ENCODE measurements around the gene SLC27A5.
"Not testable (repeated sequence)": the region's sequence is repeated elsewhere in the genome, so short reads cannot be mapped to it uniquely, and the experiment has no call there.

The SLC27A5 gene

DNA sequence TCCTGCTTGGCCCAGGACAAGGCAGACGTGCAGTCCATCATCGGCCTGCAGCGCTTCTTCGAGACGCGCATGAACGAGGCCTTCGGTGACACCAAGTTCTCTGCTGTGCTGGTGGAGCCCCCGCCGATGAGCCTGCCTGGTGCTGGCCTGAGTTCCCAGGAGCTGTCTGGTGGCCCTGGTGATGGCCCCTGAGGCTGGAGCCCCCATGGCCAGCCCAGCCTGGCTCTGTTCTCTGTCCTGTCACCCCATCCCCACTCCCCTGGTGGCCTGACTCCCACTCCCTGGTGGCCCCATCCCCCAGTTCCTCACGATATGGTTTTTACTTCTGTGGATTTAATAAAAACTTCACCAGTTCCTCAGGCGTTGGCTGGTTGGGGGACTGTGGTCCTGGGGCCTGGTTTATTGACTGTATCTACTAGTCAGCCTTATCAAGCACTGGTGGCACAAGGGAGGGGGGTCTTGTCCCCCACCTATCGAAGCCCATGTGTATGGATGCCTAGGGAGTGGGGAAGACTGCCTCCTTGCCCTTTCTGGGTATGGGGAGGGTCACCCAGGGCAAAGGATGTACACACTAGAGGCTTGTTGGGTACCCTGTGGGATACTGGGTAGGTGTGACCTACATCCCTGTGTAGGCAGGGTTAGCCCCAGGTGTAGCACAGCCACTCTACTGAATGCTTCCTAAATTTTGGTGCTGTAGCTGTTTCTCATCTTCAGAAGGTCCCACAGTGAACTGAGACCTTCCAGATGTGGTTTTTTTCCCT, 38.8 kb upstream of the SLC27A5 start:
- no peak for DNase-seq

GRCh38 chr19:58549664-58550361, 38.0 kb upstream of the SLC27A5 start:
- no peak for DNase-seq

DNA sequence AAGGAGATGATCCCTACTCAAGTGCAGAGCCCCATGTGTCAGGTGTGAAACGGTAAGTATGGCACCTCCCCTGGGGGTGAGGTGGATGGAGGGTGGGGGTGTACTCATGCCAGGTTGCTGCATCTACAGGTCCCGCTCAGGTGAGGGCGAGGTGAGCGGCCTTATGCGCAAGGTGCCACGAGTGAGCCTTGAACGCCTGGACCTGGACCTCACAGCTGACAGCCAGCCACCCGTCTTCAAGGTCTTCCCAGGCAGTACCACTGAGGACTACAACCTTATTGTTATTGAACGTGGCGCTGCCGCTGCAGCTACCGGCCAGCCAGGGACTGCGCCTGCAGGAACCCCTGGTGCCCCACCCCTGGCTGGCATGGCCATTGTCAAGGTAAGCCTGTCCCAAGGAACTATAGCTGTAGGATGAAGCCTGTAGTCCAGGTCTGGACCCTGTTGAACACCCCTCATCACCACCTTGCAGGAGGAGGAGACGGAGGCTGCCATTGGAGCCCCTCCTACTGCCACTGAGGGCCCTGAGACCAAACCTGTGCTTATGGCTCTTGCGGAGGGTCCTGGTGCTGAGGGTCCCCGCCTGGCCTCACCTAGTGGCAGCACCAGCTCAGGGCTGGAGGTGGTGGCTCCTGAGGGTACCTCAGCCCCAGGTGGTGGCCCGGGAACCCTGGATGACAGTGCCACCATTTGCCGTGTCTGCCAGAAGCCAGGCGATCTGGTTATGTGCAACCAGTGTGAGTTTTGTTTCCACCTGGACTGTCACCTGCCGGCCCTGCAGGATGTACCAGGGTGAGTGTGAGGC, 37.3 kb upstream of the SLC27A5 start:
- no peak for DNase-seq

GRCh38 chr19:58547323-58548312, 35.8 kb upstream of the SLC27A5 start:
- no peak for DNase-seq

DNA sequence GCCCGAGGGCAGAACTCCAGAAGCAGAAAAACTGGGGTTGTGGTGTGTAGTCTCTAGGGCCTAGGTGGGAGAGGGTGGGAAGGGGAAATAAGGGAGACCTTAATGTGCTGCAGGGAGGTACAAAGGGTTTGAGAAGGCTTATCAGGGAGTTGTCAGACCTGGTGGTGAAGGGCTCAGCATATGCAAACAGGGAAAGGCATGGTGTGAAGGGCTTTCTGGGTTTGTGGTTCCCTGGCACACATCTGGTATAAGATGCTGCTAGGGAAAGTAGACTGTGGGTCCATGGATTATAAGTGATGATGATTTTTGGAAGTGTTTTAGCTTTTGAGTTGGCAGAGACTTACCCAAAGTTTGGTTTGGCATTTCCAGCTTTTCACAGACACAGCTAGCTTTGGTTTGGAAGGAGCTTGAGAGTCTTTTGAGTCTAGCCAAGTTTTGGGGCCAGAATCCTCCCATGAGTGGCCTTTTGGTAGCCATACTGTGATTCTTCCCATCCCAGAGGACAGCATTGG, 34.3 kb upstream of the SLC27A5 start:
- DNase-seq, result no peak

- no peak for DNase-seq
Measured at GRCh38 chr19:58545286-58546018, 33.7 kb upstream of the SLC27A5 start.

- no peak for DNase-seq
Measured at GRCh38 chr19:58544591-58545285, 32.9 kb upstream of the SLC27A5 start.

GRCh38 chr19:58543826-58544590, 32.2 kb upstream of the SLC27A5 start, which contains the start of gene TRIM28:
Gene TRIM28, plus strand, starts transcription at chr19:58544064. Its CDS starts 694 bp downstream, at chr19:58544758.
- no peak for DNase-seq

DNA sequence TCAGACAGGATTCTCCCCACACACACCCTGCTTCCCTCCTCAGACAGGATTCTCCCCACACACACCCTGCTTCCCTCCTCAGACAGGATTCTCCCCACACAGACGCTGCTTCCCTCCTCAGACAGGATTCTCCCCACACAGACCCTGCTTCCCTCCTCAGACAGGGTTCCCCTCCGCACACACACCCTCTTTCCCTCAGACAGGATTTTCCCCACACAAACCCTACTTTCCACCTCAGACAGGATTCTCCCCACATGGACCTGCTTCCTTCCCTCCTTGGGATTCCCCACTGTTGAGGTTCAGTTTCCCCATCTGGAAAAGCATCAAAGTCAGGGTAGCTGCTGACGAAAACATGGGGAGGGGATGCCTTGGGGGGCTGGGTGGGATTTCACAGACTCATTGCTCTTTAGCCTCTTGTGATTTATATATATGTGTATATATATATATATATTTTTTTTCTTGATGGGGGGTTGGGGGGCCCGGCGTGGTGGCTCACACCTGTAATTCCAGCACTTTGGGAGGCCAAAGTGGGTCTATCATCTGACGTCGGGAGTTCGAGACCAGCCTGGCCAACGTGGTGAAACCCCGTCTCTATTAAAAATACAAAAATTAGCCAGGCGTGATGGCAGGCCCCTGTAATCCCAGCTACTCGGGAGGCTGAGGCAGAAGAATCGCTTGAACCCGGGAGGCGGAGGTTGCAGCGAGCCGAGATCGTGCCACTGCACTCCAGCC, 31.0 kb upstream of the SLC27A5 start:
- DNase-seq, result not testable (repeated sequence)

DNA sequence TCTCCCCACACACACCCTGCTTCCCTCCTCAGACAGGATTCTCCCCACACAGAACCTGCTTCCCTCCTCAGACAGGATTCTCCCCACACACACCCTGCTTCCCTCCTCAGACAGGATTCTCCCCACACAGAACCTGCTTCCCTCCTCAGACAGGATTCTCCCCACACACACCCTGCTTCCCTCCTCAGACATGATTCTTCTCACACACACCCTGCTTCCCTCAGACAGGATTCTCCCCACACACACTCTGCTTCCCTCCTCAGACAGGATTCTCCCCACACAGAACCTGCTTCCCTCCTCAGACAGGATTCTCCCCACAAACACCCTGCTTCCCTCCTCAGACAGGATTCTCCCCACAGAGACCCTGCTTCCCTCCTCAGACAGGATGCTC, 27.4 kb upstream of the SLC27A5 start:
- not testable (repeated sequence) for DNase-seq

DNA sequence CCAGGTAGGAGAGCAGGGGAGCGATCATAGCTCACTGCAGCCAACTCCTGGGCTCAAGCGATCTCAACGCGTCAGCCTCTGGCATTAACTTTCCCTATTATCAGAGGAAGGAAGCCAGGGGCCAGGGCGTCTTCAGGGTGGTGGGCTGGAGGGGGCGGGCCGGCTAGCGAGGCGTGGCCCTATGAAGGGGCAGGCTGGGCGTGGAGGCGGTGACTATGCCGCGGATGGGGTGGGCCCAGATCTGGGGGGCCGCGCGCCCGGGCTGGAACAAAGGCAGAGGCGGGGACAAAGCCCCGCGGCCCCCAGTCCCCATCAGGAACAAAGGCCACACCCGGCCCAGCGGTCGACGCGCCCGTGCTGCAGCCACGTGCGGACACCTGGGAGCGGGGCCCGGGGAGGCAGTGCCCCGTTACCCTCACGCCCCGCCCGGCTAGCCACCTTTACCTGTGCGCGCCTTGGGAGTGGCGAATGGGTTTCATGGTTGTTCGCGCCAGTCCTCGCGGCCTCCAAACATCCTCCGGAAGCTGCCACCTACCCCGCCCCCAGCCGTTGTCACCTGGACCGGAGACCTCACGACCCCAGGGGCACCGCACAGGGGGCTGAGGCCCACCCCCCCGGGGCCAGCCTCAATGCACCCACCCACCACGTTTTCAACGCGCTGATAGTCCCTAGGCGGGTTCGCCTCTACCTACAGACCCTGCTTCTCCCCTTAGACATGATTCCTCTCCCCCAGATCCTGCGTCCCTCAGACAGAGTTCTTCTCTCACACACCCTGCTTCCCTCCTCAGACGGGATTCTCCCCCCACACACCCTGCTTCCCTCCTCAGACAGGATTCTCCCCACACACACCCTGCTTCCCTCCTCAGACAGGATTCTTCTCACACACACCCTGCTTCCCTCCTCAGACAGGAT, 26.7 kb upstream of the SLC27A5 start:
- no peak for DNase-seq

- DNase-seq, result no peak
Measured at GRCh38 chr19:58536852-58537798, 25.3 kb upstream of the SLC27A5 start.

GRCh38 chr19:58535857-58536256, 24.1 kb upstream of the SLC27A5 start:
- DNase-seq, result no peak

DNA sequence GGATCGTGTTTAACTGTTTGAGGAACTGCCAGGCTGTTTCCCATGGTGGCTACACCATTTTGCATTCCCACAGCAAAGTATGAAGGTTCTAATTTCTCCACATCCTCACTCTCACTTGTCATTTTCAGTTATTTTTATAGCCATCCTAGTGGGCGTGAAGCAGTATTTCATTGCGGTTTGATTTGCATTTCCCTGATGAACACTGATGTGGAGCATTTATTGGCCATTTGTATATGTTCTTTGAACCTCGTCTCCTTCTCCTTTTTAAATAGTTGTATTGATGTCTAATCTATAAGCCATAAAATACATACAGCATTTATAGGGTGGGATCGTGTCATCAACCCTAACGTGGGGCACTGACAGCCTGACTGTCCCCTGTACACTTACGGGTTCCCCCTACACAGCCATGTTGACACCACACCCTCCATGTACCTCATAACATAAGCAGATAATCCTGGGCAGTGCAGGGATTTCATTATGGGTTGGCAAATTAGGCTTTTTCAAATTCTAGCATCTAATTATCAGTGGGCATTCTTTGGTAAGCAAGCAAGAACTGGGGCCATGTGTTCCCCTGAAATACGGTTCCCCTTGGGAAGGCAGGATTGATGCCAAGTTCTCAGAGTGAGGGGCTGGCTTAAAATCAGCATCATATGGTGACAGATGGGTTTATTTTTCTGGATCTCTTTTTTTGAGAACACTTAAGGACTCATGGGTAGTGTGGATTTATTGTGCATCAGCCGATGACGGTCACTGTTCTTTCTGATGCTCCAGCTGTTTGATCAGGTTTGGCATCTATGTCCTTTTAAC, 19.4 kb upstream of the SLC27A5 start:
- DNase-seq, result no peak

DNA sequence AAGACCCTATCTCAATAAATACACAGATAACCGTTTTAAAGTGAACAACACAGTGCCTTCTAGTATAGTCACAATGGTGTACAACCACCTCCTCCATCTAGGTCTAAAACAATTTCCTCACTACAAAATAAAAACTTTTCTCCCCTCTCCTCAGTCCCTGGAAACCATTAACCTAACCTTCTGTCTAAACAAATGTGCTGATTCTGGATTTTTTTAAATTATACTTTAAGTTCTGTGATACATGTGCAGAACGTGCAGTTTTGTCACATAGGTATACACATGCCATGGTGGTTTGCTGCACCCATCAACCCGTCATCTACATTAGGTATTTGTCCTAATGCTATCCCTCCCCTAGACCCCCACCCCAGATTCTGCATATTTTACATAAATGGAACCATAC, 17.6 kb upstream of the SLC27A5 start:
- no peak for DNase-seq

GRCh38 chr19:58522709-58523108, 10.9 kb upstream of the SLC27A5 start:
- no peak for DNase-seq
